ENCODE results near the gene CASP3.

GRCh38 chr4:184651899-184652298 lies 2.7 kb upstream of the CASP3 start:
- TF ChIP-seq POLR2A (IDR thresholded peaks at IDR 0.05; ENCODE audit: low read depth, low read length): no peak
- TF ChIP-seq POLR2AphosphoS5 (IDR thresholded peaks at IDR 0.05; ENCODE audit: low read depth, low read length): no peak
- TF ChIP-seq TAF1 (IDR thresholded peaks at IDR 0.05; ENCODE audit: low read depth, low read length): no peak
- TF ChIP-seq POU2F2 (IDR thresholded peaks at IDR 0.05; ENCODE audit: low read depth, low read length): no peak
- no peak for TF ChIP-seq SPI1 (IDR thresholded peaks at IDR 0.05; ENCODE audit: low read depth, low read length)
- no peak for TF ChIP-seq PAX5 (IDR thresholded peaks at IDR 0.05; ENCODE audit: insufficient read depth, low read length, severe bottlenecking)

All from GM12891 (cell line).